WTC11 (cell line): ENCODE measurements around the gene IL17RE. TPM values are rescaled to one million over a fixed set of nuclear protein-coding genes. Genes with fewer than 3 reads are reported as not detected.
"Not testable (repeated sequence)": the region's sequence is repeated elsewhere in the genome, so short reads cannot be mapped to it uniquely, and the experiment has no call there.

ENCODE experiments used
- ATAC-seq: fragments of 200-7000 bp; cut with Tn5 transposase; 2 replicates; pipeline ENCODE4 v1.10.0; 2021; ENCODE audit warnings: mild to moderate bottlenecking, moderate library complexity
- CTCF ChIA-PET: fragments of 300-600 bp; sonication (Branson Sonifier 250); formaldehyde crosslinking; loops from one replicate; lab custom pipeline; 2021; ENCODE audit warnings: antibody characterized with exemption; lab: Charles Lee
- POLR2A ChIA-PET: fragments of 350-600 bp; sonication (Branson Sonifier 250); formaldehyde crosslinking; loops from one replicate; lab custom pipeline; 2021; ENCODE audit warnings: antibody characterized with exemption; lab: Charles Lee
- DNase-seq: peaks from one replicate; pipeline ENCODE4 v3.0.0; 2021; ENCODE audit warnings: low spot score
- H3K27ac Mint-ChIP-seq: 2 replicates; pipeline ENCODE4 v1.8.0; 2021; ENCODE audit warnings: mixed read lengths
- H3K27me3 Mint-ChIP-seq: 2 replicates; pipeline ENCODE4 v1.8.0; 2021; ENCODE audit warnings: low read depth, mild to moderate bottlenecking, moderate library complexity, mixed read lengths
- H3K36me3 Mint-ChIP-seq: 2 replicates; pipeline ENCODE4 v1.8.0; 2021; ENCODE audit warnings: mixed read lengths
- H3K4me1 Mint-ChIP-seq: 2 replicates; pipeline ENCODE4 v1.8.0; 2022; ENCODE audit warnings: mixed read lengths
- H3K4me3 Mint-ChIP-seq: 2 replicates; pipeline ENCODE4 v1.8.0; 2021; ENCODE audit warnings: mild to moderate bottlenecking, moderate library complexity, mixed read lengths
- H3K9me3 Mint-ChIP-seq: 2 replicates; pipeline ENCODE4 v1.8.0; 2021; ENCODE audit warnings: mixed read lengths
- ETV6 ChIP-seq: sonication (generic); formaldehyde crosslinking; IDR thresholded peaks from 2 replicates; pipeline ENCODE4 v1.8.1; 2022; ENCODE audit warnings: mild to moderate bottlenecking, missing genetic modification reagents
- OVOL2 ChIP-seq: fragments of 250-450 bp; sonication (Bioruptor Pico); IDR thresholded peaks from 2 replicates; pipeline ENCODE4 v1.9.0; 2021; ENCODE audit warnings: mild to moderate bottlenecking, borderline replicate concordance
- SOX15 ChIP-seq: fragments of 250-450 bp; sonication (Bioruptor Pico); IDR thresholded peaks from 2 replicates; pipeline ENCODE4 v1.9.0; 2021; ENCODE audit warnings: mild to moderate bottlenecking
- ZBTB21 ChIP-seq: sonication (generic); formaldehyde crosslinking; IDR thresholded peaks from 2 replicates; pipeline ENCODE4 v1.8.1; 2023; ENCODE audit warnings: mild to moderate bottlenecking, missing genetic modification reagents, borderline replicate concordance
- ZNF317 ChIP-seq: sonication (generic); formaldehyde crosslinking; IDR thresholded peaks from 2 replicates; pipeline ENCODE4 v1.8.1; 2023; ENCODE audit warnings: low read depth, mild to moderate bottlenecking, moderate library complexity, missing genetic modification reagents, borderline replicate concordance
- ZNF396 ChIP-seq: fragments of 250-450 bp; sonication (Bioruptor Pico); IDR thresholded peaks from 2 replicates; pipeline ENCODE4 v1.8.0; 2021; ENCODE audit warnings: mild to moderate bottlenecking, moderate library complexity, borderline replicate concordance
- total RNA-seq: library from RNA; stranded (reverse); gene quantifications from 3 replicates; pipeline ENCODE4 v1.2.3, GENCODE V29; 2021
- TF ChIP-seq, protein P1 (sequence below): sonication (generic); formaldehyde crosslinking; IDR thresholded peaks from 2 replicates; pipeline ENCODE4 v1.8.1; 2023; ENCODE audit warnings: mild to moderate bottlenecking, missing genetic modification reagents, moderate library complexity
- TF ChIP-seq, protein P2 (sequence below): sonication (generic); formaldehyde crosslinking; IDR thresholded peaks from 2 replicates; pipeline ENCODE4 v1.8.1; 2022; ENCODE audit warnings: low read depth, missing genetic modification reagents, borderline replicate concordance
- TF ChIP-seq, protein P3 (sequence below): sonication (generic); formaldehyde crosslinking; IDR thresholded peaks from 2 replicates; pipeline ENCODE4 v1.8.1; 2023; ENCODE audit warnings: mild to moderate bottlenecking, missing genetic modification reagents
- TF ChIP-seq, protein P4 (sequence below): sonication (generic); formaldehyde crosslinking; IDR thresholded peaks from 2 replicates; pipeline ENCODE4 v1.8.1; 2023; ENCODE audit warnings: mild to moderate bottlenecking, missing genetic modification reagents, moderate library complexity
- TF ChIP-seq, protein P5 (sequence below): sonication (generic); formaldehyde crosslinking; IDR thresholded peaks from 2 replicates; pipeline ENCODE4 v1.8.0; 2022; ENCODE audit warnings: mild to moderate bottlenecking, missing genetic modification reagents
- TF ChIP-seq, protein P6 (sequence below): fragments of 250-450 bp; sonication (Bioruptor Pico); conservative IDR thresholded peaks from 2 replicates; pipeline ENCODE4 v1.9.0; 2021; ENCODE audit warnings: mild to moderate bottlenecking
- TF ChIP-seq, protein P7 (sequence below): sonication (generic); formaldehyde crosslinking; IDR thresholded peaks from 2 replicates; pipeline ENCODE4 v1.8.1; 2022; ENCODE audit warnings: missing genetic modification reagents, borderline replicate concordance

The IL17RE gene
- total RNA-seq, 1 experiment from 2014 or later, result 4.2 TPM

DNA sequence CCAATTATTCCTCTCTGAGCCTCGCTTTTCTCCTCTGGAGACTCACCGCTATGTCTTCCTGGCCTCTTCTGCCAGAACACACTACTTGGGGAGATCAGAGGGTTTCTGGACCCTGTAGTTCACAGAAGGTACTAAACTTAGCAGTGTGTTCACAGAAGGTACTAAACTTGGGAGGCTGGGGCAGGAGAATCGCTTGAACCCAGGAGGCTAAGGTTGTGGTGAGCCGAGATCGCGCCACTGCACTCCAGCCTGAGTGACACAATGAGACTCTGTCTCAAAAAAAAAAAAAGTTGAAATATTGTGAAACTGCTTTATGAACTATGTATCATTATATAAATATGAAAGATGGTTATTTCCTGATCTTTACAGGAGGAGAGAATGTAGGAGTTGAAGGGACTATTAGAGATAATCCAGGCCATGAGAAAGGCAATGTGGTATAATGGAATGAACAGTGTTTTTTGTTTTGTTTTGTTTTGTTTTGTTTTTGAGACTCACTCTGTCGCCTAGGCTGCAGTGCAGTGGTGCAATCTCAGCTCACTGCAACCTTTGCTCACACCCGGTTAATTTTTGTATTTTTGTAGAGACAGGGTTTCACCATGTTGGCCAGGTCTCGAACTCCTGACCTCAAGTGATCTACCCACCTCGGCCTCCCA, 5.8 kb upstream of the IL17RE start:
- H3K27ac Mint-ChIP-seq, DNase-seq, H3K9me3 Mint-ChIP-seq, CTCF ChIA-PET, H3K27me3 Mint-ChIP-seq, H3K4me1 Mint-ChIP-seq, ATAC-seq, H3K4me3 Mint-ChIP-seq, POLR2A ChIA-PET: not testable (repeated sequence)
- H3K36me3 Mint-ChIP-seq, result peaks cover 25% of the 10 kb centered on the region

DNA sequence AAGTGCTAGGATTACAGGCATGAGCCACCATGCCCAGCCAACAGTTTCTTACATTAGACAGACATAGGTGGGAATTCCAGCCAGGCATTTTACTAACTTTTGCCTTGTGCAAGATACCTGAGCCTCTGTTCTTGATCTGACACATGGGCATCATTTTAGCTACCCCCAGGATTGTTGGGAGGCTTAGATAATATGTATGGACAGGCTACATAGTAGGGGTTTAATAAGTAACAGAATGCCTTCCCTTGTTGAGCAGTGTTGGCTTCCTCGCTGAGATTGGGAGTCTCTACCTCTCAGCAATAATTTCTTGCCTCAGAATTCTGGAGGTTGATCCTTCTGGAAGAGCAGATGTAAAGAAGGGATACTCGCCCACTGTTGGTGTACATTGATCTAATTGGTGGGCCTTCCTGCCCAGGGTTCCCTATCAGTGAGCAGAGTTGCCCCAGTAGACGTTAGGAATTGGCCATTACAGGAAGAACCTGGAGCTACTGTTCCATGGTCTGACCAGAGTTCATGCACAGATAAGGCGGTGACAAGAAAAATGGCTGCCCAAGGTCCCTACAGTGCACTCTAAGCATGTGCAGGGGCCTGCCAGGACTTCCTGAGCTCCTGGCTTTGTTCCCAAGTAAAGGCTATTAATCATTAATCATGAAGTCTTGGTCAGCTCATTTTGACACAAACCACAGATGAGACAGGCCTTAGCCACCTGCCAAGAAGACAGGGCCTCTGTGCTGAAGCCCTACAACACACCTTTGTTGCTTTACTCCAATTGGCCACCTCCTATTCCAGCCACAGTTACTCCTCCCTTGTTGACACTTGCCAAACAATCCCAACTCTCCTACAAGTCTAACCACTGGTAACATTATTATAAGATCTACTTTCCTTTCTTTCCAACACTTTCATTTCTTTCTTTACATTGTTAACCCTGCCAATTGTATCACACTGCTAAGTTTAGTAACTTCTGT, 5.0 kb upstream of the IL17RE start:
- Mint-ChIP-seq H3K27me3 (no peaks in the 10 kb centered on the region; the same call in 1 of the 2 replicates), H3K4me1 (peaks cover 7% of the 10 kb centered on the region), H3K4me3 (no peak overlapping the region), H3K36me3 (peaks cover 20% of the 10 kb centered on the region), H3K27ac (no peak overlapping the region), H3K9me3 (no peaks in the 10 kb centered on the region)
- CTCF ChIA-PET, result no interaction called here
- ATAC-seq, result no peak
- TF ChIP-seq OVOL2 (CRISPR knock-in tag), result no peak
- TF ChIP-seq, protein P1, sequence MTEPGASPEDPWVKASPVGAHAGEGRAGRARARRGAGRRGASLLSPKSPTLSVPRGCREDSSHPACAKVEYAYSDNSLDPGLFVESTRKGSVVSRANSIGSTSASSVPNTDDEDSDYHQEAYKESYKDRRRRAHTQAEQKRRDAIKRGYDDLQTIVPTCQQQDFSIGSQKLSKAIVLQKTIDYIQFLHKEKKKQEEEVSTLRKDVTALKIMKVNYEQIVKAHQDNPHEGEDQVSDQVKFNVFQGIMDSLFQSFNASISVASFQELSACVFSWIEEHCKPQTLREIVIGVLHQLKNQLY (CRISPR knock-in tag), result no peak
- TF ChIP-seq, protein P2, sequence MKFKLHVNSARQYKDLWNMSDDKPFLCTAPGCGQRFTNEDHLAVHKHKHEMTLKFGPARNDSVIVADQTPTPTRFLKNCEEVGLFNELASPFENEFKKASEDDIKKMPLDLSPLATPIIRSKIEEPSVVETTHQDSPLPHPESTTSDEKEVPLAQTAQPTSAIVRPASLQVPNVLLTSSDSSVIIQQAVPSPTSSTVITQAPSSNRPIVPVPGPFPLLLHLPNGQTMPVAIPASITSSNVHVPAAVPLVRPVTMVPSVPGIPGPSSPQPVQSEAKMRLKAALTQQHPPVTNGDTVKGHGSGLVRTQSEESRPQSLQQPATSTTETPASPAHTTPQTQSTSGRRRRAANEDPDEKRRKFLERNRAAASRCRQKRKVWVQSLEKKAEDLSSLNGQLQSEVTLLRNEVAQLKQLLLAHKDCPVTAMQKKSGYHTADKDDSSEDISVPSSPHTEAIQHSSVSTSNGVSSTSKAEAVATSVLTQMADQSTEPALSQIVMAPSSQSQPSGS (CRISPR knock-in tag), result no peak
- TF ChIP-seq, protein P3, sequence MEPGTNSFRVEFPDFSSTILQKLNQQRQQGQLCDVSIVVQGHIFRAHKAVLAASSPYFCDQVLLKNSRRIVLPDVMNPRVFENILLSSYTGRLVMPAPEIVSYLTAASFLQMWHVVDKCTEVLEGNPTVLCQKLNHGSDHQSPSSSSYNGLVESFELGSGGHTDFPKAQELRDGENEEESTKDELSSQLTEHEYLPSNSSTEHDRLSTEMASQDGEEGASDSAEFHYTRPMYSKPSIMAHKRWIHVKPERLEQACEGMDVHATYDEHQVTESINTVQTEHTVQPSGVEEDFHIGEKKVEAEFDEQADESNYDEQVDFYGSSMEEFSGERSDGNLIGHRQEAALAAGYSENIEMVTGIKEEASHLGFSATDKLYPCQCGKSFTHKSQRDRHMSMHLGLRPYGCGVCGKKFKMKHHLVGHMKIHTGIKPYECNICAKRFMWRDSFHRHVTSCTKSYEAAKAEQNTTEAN (CRISPR knock-in tag), result no peak
- TF ChIP-seq, protein P4, sequence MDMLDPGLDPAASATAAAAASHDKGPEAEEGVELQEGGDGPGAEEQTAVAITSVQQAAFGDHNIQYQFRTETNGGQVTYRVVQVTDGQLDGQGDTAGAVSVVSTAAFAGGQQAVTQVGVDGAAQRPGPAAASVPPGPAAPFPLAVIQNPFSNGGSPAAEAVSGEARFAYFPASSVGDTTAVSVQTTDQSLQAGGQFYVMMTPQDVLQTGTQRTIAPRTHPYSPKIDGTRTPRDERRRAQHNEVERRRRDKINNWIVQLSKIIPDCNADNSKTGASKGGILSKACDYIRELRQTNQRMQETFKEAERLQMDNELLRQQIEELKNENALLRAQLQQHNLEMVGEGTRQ (CRISPR knock-in tag), result no peak
- TF ChIP-seq ZNF396 (CRISPR knock-in tag), result no peak
- no peak for TF ChIP-seq ZNF317 (CRISPR knock-in tag)
- TF ChIP-seq, protein P5, sequence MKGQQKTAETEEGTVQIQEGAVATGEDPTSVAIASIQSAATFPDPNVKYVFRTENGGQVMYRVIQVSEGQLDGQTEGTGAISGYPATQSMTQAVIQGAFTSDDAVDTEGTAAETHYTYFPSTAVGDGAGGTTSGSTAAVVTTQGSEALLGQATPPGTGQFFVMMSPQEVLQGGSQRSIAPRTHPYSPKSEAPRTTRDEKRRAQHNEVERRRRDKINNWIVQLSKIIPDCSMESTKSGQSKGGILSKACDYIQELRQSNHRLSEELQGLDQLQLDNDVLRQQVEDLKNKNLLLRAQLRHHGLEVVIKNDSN (CRISPR knock-in tag), result no peak
- TF ChIP-seq ETV6 (CRISPR knock-in tag), result no peak
- TF ChIP-seq ZBTB21, result no peak
- TF ChIP-seq, protein P6, sequence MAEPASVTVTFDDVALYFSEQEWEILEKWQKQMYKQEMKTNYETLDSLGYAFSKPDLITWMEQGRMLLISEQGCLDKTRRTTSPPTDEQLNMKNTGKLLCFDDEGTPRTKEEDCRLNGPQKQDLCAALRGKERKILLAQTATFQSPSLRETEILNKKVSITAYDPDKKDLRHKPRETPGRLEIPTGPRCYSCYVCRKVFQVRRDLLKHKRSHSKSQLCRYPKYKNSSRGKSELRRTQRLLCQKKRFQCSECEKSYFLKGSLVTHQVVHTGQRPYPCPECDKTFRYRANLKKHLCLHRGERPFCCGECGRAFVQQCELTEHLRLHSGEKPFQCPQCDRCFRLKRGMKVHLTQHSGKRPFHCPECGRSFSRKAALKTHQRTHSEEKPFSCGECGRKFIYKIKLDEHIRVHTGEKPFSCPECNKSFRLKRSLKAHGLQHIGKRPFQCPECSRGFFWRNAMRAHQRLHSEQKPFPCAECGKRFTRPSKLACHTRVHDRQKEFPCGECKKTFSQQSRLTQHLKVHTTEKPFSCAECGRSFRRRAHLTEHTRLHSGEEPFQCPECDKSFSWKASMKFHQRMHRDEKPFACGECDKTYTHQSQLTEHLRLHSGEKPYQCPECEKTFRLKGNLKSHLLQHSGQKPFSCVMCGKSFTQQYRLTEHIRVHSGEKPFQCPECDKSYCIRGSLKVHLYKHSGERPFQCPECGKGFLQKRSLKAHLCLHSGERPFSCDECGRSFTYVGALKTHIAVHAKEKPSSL (CRISPR knock-in tag), result no peak
- TF ChIP-seq, protein P7, sequence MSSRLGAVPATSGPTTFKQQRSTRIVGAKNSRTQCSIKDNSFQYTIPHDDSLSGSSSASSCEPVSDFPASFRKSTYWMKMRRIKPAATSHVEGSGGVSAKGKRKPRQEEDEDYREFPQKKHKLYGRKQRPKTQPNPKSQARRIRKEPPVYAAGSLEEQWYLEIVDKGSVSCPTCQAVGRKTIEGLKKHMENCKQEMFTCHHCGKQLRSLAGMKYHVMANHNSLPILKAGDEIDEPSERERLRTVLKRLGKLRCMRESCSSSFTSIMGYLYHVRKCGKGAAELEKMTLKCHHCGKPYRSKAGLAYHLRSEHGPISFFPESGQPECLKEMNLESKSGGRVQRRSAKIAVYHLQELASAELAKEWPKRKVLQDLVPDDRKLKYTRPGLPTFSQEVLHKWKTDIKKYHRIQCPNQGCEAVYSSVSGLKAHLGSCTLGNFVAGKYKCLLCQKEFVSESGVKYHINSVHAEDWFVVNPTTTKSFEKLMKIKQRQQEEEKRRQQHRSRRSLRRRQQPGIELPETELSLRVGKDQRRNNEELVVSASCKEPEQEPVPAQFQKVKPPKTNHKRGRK (CRISPR knock-in tag), result no peak
- TF ChIP-seq SOX15 (CRISPR knock-in tag), result no peak
- POLR2A ChIA-PET, result no interaction called here
- no peak for DNase-seq
